H1 (cell line): ENCODE results near the gene NCOA1.

ENCODE experiments used
- CBX5 ChIP-seq: fragments of 300-800, 300-1000 bp; sonication (generic); IDR thresholded peaks from 2 replicates; pipeline ENCODE4 v1.7.1; 2016; ENCODE audit warnings: antibody characterized with exemption, low read length, low read depth
- CTCF ChIP-seq, 3 experiments: IDR thresholded peaks; 1 replicate in 2 of 3; 2 replicates in 1 of 3; pipeline versions ENCODE4 v1.5.1 to v1.6.1; 2011; ENCODE audit warnings: low read length in 3 of 3, mild to moderate bottlenecking in 3 of 3, inconsistent platforms in 2 of 3, low read depth in 1 of 3, moderate library complexity in 1 of 3; ENCODE audit not compliant: insufficient read depth in 1 of 3; ENCODE audit errors: control extremely low read depth in 1 of 3
- FOSL1 ChIP-seq: IDR thresholded peaks from 2 replicates; pipeline ENCODE4 v1.6.1; 2011; ENCODE audit warnings: mild to moderate bottlenecking, low read depth, low read length, moderate library complexity; ENCODE audit not compliant: insufficient read depth
- HDAC6 ChIP-seq: IDR thresholded peaks from one replicate; pipeline ENCODE4 v1.7.1; 2012; ENCODE audit warnings: low read depth, mild to moderate bottlenecking, inconsistent platforms, low read length, moderate library complexity
- KDM1A ChIP-seq: fragments of 200-600, 300-600 bp; sonication (generic); IDR thresholded peaks from 2 replicates; pipeline ENCODE4 v1.7.1; 2016; ENCODE audit warnings: mild to moderate bottlenecking, low read length, borderline replicate concordance
- POLR2A ChIP-seq, 2 experiments: IDR thresholded peaks; 1 replicate in 1 of 2; 2 replicates in 1 of 2; pipeline ENCODE4 v1.6.1; 2011; ENCODE audit warnings: low read depth in 2 of 2, low read length in 2 of 2, mild to moderate bottlenecking in 2 of 2; ENCODE audit errors: control extremely low read depth in 1 of 2
- RAD21 ChIP-seq, 2 experiments: IDR thresholded peaks in 1 of 2; conservative IDR thresholded peaks in 1 of 2; 2 replicates each; pipeline ENCODE4 v1.6.1; 2011; ENCODE audit warnings: low read depth in 2 of 2, low read length in 2 of 2, improper control_type of control experiment in 1 of 2, inconsistent platforms in 1 of 2, mild to moderate bottlenecking in 1 of 2, moderate library complexity in 1 of 2

- TF ChIP-seq CBX5 (no peak), FOSL1 (no peak), HDAC6 (no peak), POLR2A (IDR thresholded peaks at IDR 0.05; ENCODE audit: control extremely low read depth in 1 of 2, low read depth in 2 of 2, low read length in 2 of 2) (no peak), CTCF (IDR thresholded peaks at IDR 0.05; ENCODE audit: control extremely low read depth in 1 of 3, insufficient read depth in 1 of 3, low read depth in 1 of 3, low read length in 3 of 3) (no peak), KDM1A (no peak), RAD21 (IDR thresholded peaks at IDR 0.05 in 1 of 2, conservative IDR thresholded peaks at IDR 0.05 in 1 of 2; ENCODE audit: low read depth in 2 of 2, low read length in 2 of 2) (no peak)
Measured at GRCh38 chr2:24771061-24771460, 280.0 kb downstream of the NCOA1 start.
